ENCODE results near the gene MS4A4E. TPM values are rescaled to one million over a fixed set of nuclear protein-coding genes. Genes with fewer than 3 reads are reported as not detected.
"Not testable (repeated sequence)": the region's sequence is repeated elsewhere in the genome, so short reads cannot be mapped to it uniquely, and the experiment has no call there.

MS4A4E gene
- not detected in 2 replicates for total RNA-seq (2014; rRNA removed)
- polyA plus RNA-seq (2012) = not detected

DNA sequence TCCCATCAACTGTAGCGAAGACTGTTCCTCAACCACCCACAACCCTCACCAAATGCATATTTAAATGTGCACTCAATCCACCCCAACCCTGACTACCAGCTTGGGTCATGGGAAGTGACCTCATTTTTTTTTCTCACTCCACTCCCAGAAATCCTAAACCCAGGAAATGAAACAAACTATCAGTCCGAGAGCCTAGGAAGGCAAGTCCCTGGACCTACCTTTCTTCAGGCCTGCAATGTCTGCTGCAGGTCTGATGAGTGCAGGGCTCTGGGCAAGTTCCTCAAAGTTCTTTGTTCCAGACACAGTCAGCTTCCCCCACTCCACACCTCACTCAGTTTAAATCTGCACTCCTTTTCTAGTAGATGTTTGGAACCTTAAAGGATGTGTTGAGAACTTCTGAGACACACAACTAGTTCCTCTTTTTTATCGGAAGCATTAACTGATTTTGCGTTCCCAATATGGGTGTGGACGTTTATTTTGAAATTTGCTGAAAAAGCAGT lies at the start of gene MS4A4E:
Gene MS4A4E (minus strand): TSS at position 398 of the 500 bp plus-strand sequence. CDS start 13,082 bp downstream, outside the sequence.
- DNase-seq (ENCODE audit: low read depth) = no peak

DNA sequence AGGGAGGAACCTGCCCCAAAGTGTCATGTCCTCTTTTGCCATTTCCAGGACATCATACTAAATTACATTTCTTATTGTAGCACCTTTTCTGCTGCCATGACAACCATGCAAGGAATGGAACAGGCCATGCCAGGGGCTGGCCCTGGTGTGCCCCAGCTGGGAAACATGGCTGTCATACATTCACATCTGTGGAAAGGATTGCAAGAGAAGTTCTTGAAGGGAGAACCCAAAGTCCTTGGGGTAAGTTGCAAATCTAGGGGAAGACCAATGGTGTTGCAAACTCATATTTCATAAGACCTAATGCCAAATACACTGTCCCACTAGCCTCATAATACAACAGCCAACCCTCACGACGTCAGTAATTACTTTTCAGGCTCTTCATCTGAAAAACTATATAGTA lies 49.2 kb upstream of the MS4A4E start:
- DNase-seq (ENCODE audit: low read depth) = no peak

DNA sequence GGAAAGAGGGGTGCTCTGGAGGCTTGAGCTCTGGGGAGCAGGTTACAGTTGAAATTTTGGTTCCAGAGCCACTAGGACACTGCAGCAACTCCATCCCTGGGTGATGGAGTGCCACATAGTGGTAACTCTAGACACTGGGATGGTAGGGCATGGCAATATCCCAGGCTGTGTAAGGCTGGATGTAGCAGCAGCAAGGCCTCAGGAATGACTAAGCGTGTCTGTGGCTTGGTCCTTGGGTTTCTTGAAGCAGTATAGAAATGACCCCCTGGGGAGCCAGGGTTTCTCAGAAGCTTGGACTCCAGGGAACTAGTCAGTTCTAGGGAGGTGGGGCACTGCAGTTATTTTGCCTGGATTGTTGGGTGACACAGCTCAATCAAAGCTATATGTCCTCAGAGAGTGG lies 45.6 kb upstream of the MS4A4E start:
- DNase-seq (ENCODE audit: low read depth) = peak; percentile 8

DNA sequence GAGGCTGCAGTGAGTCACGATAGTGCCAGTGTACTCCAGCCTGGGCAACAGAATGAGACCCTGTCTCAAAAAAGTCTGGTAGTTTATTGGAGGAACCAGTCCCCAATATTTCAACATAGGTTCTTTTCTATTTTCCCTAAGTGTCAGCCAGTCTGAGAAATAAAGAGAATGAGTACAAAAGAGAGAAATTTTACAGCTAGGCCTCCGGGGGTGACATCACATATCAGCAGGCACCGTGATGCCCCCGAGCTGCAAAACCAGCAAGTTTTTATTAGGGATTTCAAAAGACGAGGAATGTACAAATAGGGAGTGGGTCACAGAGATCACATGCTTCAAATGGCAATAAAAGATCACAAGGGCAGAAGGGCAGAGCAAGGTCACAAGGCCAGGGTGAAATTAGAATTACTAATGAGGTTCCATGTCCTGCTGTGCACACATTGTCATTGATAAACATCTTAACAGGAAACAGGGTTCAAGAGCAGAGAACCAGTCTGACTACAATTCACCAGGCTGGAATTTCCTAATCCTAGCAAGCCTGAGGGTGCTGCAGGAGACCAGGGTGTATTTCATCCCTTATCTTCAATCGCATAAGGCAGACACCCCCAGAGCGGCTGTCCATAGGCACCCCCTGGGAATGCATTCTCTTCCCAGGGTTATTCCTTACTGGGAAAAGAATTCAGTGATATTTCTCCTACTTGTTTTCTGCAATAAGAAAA lies 42.6 kb upstream of the MS4A4E start:
- DNase-seq (ENCODE audit: low read depth) = not testable (repeated sequence)

- peak; percentile 26 for DNase-seq (ENCODE audit: low read depth)
Measured at GRCh38 chr11:60282286-60282685, 39.3 kb upstream of the MS4A4E start.

- DNase-seq (ENCODE audit: low read depth) = no peak
Measured at GRCh38 chr11:60281485-60281884, 38.5 kb upstream of the MS4A4E start.

DNA sequence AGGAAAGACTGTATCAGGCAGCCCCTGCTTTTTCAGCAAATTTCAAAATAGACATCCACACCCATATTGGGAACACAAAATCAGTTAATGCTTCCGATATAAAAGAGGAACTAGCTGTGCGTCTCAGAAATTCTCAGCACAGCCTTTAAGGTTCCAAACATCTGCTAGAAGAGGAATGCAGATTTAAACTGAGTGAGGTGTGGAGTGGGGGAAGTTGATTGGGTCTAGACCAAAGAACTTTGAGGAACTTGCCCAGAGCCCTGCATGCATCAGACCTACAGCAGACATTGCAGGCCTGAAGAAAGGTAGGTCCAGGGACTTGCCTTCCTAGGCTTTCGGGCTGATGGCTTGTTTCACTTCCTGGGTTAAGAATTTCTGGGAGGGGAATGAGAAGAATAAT lies 37.5 kb upstream of the MS4A4E start, which contains the start of gene MS4A4A:
Gene MS4A4A (plus strand): TSS at position 255 of the 400 bp plus-strand sequence. CDS start 10 bp downstream, at position 265.
- no peak for DNase-seq (ENCODE audit: low read depth)

DNA sequence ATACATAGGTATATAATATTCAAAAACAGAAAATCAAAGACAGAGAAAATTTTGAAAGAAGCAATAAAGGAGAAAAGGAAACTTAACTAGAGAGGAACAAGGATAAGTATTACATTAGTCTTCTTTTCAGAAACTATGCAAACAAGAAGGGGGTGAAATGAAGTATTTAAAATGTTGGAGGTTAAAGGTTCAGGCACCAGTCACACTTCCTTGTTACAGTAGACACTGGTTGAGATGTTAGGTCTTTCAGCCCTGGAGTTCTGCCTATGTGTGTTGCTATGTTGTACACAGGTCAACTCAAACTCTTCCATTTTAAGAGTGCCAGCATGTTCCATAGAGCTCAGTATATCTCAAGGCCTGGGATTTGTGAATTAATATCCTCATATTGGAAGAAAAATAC lies 31.5 kb upstream of the MS4A4E start:
- DNase-seq (ENCODE audit: low read depth) = no peak

DNA sequence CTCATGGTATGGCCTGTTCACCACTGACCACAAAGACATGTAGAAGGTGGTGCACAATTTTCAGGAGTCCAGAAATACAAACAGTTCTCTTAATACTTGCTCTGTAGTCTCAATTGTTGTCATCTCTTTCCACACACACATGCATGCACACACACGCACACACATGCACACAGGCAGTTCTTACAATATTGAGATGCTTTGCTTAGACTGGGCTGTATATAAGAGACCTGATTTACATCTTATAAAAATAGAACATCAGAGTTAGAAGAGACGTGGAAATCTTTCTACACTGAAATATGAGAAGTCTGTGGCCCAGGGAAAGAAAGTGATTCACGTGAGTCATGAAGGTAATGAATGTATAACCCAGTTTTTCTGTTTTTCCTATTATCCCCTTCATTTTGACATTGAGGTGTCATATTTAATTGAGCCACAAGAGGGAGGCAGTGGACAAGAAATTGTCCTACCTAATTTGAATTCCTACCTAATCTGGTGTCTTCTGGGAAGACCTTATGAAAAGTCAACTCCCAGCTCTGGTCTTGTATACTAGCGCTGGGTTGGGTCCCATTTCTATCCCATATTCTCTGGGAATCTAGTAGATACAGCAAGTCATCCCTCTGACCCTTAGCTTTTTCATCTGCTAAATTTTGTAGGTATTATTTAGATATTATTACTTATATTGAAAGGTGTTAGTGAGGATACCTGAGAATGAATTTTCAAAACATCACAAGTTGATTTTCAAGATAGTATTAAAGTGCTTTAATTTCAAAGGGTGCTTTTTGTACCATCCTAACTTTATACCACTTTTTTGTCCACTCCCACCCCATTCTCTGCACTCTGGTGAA lies 22.7 kb upstream of the MS4A4E start:
- peak; percentile 39 for DNase-seq (ENCODE audit: low read depth)

DNA sequence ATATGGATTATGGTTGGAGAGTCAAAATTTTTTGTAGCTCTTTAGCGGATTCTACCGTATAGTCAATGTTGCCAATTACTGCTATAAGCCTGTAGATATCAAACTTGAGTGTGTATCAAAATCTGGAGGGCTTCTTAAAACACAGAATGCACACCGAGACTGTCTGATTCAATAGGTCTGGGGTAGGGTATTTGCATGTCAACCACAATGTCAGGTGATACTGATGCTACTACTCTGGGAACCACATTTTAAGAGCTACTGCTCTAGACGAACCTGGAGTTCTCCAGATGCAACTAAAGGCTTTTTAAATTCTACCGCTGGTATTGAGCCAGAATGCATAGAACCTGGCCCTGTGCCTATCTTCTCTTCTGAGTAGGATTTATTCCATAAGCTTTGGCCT lies 21.7 kb upstream of the MS4A4E start:
- no peak for DNase-seq (ENCODE audit: low read depth)

GRCh38 chr11:60263402-60263801 lies 20.5 kb upstream of the MS4A4E start:
- DNase-seq (ENCODE audit: low read depth) = no peak

- DNase-seq (ENCODE audit: low read depth) = no peak
Measured at GRCh38 chr11:60261014-60261413, 18.1 kb upstream of the MS4A4E start.

GRCh38 chr11:60257956-60258722 lies 15.2 kb upstream of the MS4A4E start:
- DNase-seq (ENCODE audit: low read depth) = no peak

DNA sequence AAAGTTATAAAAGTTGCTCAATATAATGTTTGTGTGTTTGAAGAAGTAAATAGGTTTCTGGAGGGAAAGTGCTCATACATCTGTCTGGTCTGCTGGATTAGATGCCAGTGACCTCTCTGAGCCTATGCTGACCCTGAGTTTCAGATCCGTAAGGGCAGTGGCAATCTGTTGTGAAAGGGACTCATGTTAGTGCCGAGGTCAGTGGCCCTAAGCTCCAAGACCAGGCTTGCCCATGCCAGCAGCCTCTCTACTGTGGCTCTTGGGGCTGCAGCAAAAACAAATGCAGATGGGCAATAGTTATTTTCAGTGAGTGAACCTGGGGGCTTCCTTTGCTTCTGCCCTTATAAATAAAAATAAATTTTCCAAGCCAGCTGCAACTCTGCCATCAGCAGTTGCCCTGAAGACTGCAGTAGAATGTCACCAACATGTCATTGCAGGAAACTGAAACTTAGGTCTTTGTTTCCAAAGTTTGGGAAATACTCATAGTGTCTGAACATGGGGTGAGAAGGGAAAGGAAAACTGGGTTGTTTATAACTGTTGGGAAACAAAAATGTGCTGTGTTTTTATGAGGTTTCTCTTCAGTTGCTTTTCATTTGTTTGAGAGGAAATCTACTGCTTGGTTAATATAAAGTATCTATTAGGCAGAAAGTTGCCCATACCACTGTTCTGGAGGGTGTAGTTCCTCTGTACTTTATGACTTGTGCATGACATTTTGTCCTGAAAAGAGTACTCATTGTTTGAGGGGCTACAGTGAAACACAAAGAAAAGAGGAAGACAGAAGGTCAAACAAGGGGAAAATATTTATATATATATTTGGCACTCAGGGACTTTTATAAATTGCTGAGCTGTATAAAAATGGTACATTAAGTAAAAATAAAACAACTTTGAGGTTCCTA lies 9.5 kb upstream of the MS4A4E start:
- no peak for DNase-seq (ENCODE audit: low read depth)

DNA sequence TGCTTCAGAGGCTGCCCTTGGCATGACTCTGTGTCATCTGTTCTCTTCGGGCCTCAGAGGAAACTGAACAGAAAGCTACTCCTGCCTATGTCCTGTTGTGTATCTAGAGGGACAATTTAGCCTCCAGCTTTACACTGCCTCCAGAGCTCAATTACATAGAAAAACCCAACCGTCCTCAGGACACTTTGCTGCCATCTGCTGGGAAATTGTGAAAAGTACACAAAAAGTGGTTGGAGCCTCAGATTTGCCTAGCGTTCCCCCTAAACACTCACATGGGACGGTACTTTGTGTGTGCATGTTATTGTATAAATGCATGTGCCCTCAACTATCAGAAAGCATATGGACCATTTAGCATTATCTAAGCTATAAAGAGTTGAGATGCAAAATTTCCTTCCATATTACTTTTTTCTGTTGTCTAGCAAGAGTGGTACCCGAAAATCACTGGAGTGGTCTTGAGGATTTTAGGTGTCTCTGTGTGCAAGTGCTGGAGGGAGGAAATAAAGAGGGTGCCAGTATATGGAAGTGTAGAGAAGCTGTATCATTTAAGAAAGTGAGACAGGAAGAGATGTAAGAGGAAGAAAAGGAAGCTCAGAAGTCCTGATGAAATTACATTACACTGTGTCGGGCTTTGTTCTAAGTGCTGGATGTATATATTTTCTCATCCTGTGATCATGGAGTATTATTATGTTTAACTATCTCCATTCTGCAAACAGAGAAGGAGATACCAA lies 8.7 kb upstream of the MS4A4E start:
- DNase-seq (ENCODE audit: low read depth) = peak; percentile 20

GRCh38 chr11:60241786-60242185 lies 1.2 kb downstream of the MS4A4E start:
- DNase-seq (ENCODE audit: low read depth) = no peak

GRCh38 chr11:60240662-60241061 lies 2.3 kb downstream of the MS4A4E start:
- no peak for DNase-seq (ENCODE audit: low read depth)

GRCh38 chr11:60235321-60235720 lies 7.6 kb downstream of the MS4A4E start:
- no peak for DNase-seq (ENCODE audit: low read depth)

- no peak for DNase-seq (ENCODE audit: low read depth)
Measured at GRCh38 chr11:60230681-60231080, 12.3 kb downstream of the MS4A4E start.

DNA sequence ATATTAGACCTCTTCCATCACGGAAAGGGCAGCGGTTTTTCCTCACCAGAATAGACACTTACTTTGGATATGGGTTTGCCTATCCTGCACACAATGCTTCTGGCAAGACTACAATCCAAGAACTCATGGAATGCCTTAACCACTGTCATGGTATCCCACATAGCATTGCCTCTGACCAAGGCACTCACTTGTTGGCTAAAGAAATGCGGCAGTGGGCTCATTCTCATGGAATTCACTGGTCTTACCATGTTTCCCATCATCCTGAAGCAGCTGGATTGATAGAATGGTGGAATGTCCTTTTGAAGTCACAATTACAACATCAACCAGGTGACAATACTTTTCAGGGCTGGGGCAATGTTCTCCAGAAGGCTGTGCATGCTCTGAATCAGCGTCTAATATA lies 20.8 kb downstream of the MS4A4E start:
- no peak for DNase-seq (ENCODE audit: low read depth)
